A549 (cell line): ENCODE results near the gene KDM1B.

Experiments
- CHD4 ChIP-seq: fragments of 200-600 bp; sonication (generic); IDR thresholded peaks from 2 replicates; pipeline ENCODE4 v1.6.1; 2016; ENCODE audit warnings: antibody characterized with exemption, mild to moderate bottlenecking, borderline replicate concordance
- CTCF ChIP-seq: fragments of >200 bp; sonication (Bioruptor Twin); formaldehyde crosslinking; IDR thresholded peaks from 3 replicates; pipeline ENCODE4 v1.5.1; 2016
- ELK1 ChIP-seq: fragments of 150-350 bp; IDR thresholded peaks from 2 replicates; pipeline ENCODE4 v1.6.1; 2014; ENCODE audit warnings: low read depth, mild to moderate bottlenecking, low read length
- ESRRA ChIP-seq: fragments of 150-350 bp; IDR thresholded peaks from 2 replicates; pipeline ENCODE4 v1.6.1; 2014; ENCODE audit warnings: mild to moderate bottlenecking, low read length, borderline replicate concordance
- JUNB ChIP-seq: fragments of >200 bp; sonication (Bioruptor Twin); formaldehyde crosslinking; IDR thresholded peaks from 2 replicates; pipeline ENCODE4 v1.6.1; 2016
- KDM1A ChIP-seq: fragments of 200-600 bp; sonication (generic); IDR thresholded peaks from 2 replicates; pipeline ENCODE4 v1.6.1; 2016; ENCODE audit warnings: low read depth, mild to moderate bottlenecking
- POLR2A ChIP-seq: IDR thresholded peaks from 2 replicates; pipeline ENCODE4 v1.6.1; 2012; ENCODE audit warnings: mild to moderate bottlenecking, low read length
- RAD21 ChIP-seq, 2 experiments: fragments of >200 bp in 1 of 2; sonication (Bioruptor Twin) in 1 of 2; formaldehyde crosslinking in 1 of 2; IDR thresholded peaks in 1 of 2; conservative IDR thresholded peaks in 1 of 2; 2 replicates in 1 of 2; 3 replicates in 1 of 2; pipeline ENCODE4 v1.6.1; 2012 to 2018; ENCODE audit warnings: inconsistent platforms in 1 of 2

DNA sequence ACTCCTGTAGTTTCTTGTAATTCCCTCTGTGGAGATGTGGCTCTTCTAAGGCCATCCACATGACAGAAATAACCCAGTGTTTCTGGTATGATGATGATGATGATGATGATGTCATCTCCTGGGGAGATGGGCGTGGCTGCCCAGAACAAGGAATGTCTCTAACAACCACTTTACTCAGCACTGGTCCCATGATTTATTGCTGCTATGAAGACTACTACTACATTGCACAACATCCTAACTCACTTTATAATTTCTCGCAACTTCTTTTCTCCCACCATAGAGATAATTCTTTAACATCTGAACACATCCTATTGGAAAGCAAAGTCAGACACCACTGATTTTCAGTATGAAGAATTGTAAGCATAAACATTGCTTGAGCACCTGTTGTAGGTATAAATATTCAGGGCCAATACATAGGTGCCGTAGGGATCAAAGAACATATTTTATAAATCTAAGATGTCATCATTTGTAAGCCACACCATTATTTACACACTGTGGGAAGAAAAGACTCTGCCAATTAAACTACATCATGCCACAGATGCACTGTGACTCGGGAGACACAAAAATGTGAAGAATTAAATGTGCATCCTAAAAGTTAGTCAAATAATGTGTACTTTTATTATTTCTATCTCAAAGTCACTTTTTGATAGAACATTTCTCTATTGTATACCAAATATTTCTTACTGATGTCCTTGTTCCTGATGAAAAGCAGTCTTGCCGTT is 6.8 kb upstream of the KDM1B start:
- TF ChIP-seq ELK1 (no peak), KDM1A (no peak), CTCF (no peak), RAD21 (conservative IDR thresholded peaks at IDR 0.05 in 1 of 2, IDR thresholded peaks at IDR 0.05 in 1 of 2) (no peak), POLR2A (no peak), ESRRA (no peak), JUNB (no peak), CHD4 (no peak)
